Measurements from ENCODE around the gene SH2B3. TPM values are rescaled to one million over a fixed set of nuclear protein-coding genes. Genes with fewer than 3 reads are reported as not detected.

The SH2B3 gene
- total and polyA plus RNA-seq, 2 experiments from 2014 or later: 8.1 to 59.3 TPM

DNA sequence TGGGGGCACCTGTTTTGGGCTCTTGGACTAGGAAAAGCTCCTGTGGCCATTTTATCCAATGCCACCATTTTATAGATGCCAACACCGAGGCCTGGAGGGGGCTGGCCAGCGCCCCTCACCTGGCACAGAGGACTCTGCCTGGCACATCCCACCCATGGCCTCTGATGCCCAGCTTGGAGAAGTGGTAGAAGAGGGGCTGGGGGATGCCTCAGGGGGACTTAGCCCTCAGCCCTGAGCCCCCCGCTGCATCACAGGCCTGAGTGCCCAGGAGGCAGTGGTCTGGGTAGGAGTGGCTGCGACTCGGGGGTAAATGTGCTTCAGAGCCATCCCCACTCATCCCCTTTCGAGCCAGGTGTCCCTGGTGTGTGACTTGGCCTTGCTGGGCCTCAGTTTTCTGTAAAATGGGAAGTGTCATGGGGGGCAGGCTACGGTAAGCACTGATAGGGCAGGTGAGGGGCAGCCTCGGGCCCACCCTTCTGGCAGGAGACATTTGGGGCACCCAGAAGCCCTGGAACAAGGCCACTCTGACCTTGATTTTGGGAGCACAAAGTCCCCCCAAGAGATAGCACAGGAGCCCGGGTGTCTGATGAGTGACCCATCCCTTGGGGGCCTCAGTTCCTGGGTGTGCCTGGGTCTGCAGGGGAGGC, 22.5 kb downstream of the SH2B3 start:
- Histone ChIP-seq H3K27ac (ENCODE audit: low read depth) (no peak overlapping the region), H2AFZ (no peak overlapping the region), H3F3A (replicated peaks; ENCODE audit: low read depth) (peaks cover 9% of the 10 kb centered on the region), H3K27me3 (ENCODE audit: insufficient read depth) (no peaks in the 10 kb centered on the region), H3K79me2 (replicated peaks; ENCODE audit: insufficient read depth) (peaks cover 96% of the 10 kb centered on the region), H3K9me2 (ENCODE audit: insufficient read depth) (no peaks in the 10 kb centered on the region), H3K36me3 (ENCODE audit: insufficient read depth) (no peaks in the 10 kb centered on the region), H3K4me1 (ENCODE audit: insufficient read depth) (peaks cover 42% of the 10 kb centered on the region), H3K4me2 (no peak overlapping the region), H3K4me3 (no peak overlapping the region), H4K20me1 (replicated peaks; ENCODE audit: insufficient read depth) (peaks cover 23% of the 10 kb centered on the region)
- H3K9me3 Mint-ChIP-seq: no peaks in the 10 kb centered on the region
- peaks cover 43% of the 10 kb centered on the region for H3K4me1 Mint-ChIP-seq
- no peak overlapping the region for H3K27ac Mint-ChIP-seq
- H3K36me3 Mint-ChIP-seq (ENCODE audit: low read depth): peaks cover 21% of the 10 kb centered on the region; the same call in 2 of the 3 replicates
- TF ChIP-seq JUNB (IDR thresholded peaks at IDR 0.05; ENCODE audit: unreplicated experiment) (no peak), POLR2AphosphoS5 (IDR thresholded peaks at IDR 0.05; ENCODE audit: low read depth) (no peak), ZNF331 (CRISPR knock-in tag; IDR thresholded peaks at IDR 0.05; ENCODE audit: low read depth) (no peak), CREB1 (CRISPR knock-in tag; IDR thresholded peaks at IDR 0.05; ENCODE audit: low read depth) (no peak), ZNF114 (CRISPR knock-in tag; IDR thresholded peaks at IDR 0.05) (no peak), STAT1 (IDR thresholded peaks at IDR 0.05; ENCODE audit: unreplicated experiment) (no peak), EZH2 (IDR thresholded peaks at IDR 0.05; ENCODE audit: low read depth, unreplicated experiment) (no peak), EZH2phosphoT487 (IDR thresholded peaks at IDR 0.05; ENCODE audit: unreplicated experiment) (no peak), NANOG (IDR thresholded peaks at IDR 0.05; ENCODE audit: borderline replicate concordance) (no peak)
- TF ChIP-seq, protein P1, sequence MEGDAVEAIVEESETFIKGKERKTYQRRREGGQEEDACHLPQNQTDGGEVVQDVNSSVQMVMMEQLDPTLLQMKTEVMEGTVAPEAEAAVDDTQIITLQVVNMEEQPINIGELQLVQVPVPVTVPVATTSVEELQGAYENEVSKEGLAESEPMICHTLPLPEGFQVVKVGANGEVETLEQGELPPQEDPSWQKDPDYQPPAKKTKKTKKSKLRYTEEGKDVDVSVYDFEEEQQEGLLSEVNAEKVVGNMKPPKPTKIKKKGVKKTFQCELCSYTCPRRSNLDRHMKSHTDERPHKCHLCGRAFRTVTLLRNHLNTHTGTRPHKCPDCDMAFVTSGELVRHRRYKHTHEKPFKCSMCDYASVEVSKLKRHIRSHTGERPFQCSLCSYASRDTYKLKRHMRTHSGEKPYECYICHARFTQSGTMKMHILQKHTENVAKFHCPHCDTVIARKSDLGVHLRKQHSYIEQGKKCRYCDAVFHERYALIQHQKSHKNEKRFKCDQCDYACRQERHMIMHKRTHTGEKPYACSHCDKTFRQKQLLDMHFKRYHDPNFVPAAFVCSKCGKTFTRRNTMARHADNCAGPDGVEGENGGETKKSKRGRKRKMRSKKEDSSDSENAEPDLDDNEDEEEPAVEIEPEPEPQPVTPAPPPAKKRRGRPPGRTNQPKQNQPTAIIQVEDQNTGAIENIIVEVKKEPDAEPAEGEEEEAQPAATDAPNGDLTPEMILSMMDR (conservative IDR thresholded peaks at IDR 0.05; ENCODE audit: low read depth in 2 of 2): no peak
- TF ChIP-seq, protein P2, sequence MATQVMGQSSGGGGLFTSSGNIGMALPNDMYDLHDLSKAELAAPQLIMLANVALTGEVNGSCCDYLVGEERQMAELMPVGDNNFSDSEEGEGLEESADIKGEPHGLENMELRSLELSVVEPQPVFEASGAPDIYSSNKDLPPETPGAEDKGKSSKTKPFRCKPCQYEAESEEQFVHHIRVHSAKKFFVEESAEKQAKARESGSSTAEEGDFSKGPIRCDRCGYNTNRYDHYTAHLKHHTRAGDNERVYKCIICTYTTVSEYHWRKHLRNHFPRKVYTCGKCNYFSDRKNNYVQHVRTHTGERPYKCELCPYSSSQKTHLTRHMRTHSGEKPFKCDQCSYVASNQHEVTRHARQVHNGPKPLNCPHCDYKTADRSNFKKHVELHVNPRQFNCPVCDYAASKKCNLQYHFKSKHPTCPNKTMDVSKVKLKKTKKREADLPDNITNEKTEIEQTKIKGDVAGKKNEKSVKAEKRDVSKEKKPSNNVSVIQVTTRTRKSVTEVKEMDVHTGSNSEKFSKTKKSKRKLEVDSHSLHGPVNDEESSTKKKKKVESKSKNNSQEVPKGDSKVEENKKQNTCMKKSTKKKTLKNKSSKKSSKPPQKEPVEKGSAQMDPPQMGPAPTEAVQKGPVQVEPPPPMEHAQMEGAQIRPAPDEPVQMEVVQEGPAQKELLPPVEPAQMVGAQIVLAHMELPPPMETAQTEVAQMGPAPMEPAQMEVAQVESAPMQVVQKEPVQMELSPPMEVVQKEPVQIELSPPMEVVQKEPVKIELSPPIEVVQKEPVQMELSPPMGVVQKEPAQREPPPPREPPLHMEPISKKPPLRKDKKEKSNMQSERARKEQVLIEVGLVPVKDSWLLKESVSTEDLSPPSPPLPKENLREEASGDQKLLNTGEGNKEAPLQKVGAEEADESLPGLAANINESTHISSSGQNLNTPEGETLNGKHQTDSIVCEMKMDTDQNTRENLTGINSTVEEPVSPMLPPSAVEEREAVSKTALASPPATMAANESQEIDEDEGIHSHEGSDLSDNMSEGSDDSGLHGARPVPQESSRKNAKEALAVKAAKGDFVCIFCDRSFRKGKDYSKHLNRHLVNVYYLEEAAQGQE (IDR thresholded peaks at IDR 0.05; ENCODE audit: unreplicated experiment): no peak
- TF ChIP-seq, protein P3, sequence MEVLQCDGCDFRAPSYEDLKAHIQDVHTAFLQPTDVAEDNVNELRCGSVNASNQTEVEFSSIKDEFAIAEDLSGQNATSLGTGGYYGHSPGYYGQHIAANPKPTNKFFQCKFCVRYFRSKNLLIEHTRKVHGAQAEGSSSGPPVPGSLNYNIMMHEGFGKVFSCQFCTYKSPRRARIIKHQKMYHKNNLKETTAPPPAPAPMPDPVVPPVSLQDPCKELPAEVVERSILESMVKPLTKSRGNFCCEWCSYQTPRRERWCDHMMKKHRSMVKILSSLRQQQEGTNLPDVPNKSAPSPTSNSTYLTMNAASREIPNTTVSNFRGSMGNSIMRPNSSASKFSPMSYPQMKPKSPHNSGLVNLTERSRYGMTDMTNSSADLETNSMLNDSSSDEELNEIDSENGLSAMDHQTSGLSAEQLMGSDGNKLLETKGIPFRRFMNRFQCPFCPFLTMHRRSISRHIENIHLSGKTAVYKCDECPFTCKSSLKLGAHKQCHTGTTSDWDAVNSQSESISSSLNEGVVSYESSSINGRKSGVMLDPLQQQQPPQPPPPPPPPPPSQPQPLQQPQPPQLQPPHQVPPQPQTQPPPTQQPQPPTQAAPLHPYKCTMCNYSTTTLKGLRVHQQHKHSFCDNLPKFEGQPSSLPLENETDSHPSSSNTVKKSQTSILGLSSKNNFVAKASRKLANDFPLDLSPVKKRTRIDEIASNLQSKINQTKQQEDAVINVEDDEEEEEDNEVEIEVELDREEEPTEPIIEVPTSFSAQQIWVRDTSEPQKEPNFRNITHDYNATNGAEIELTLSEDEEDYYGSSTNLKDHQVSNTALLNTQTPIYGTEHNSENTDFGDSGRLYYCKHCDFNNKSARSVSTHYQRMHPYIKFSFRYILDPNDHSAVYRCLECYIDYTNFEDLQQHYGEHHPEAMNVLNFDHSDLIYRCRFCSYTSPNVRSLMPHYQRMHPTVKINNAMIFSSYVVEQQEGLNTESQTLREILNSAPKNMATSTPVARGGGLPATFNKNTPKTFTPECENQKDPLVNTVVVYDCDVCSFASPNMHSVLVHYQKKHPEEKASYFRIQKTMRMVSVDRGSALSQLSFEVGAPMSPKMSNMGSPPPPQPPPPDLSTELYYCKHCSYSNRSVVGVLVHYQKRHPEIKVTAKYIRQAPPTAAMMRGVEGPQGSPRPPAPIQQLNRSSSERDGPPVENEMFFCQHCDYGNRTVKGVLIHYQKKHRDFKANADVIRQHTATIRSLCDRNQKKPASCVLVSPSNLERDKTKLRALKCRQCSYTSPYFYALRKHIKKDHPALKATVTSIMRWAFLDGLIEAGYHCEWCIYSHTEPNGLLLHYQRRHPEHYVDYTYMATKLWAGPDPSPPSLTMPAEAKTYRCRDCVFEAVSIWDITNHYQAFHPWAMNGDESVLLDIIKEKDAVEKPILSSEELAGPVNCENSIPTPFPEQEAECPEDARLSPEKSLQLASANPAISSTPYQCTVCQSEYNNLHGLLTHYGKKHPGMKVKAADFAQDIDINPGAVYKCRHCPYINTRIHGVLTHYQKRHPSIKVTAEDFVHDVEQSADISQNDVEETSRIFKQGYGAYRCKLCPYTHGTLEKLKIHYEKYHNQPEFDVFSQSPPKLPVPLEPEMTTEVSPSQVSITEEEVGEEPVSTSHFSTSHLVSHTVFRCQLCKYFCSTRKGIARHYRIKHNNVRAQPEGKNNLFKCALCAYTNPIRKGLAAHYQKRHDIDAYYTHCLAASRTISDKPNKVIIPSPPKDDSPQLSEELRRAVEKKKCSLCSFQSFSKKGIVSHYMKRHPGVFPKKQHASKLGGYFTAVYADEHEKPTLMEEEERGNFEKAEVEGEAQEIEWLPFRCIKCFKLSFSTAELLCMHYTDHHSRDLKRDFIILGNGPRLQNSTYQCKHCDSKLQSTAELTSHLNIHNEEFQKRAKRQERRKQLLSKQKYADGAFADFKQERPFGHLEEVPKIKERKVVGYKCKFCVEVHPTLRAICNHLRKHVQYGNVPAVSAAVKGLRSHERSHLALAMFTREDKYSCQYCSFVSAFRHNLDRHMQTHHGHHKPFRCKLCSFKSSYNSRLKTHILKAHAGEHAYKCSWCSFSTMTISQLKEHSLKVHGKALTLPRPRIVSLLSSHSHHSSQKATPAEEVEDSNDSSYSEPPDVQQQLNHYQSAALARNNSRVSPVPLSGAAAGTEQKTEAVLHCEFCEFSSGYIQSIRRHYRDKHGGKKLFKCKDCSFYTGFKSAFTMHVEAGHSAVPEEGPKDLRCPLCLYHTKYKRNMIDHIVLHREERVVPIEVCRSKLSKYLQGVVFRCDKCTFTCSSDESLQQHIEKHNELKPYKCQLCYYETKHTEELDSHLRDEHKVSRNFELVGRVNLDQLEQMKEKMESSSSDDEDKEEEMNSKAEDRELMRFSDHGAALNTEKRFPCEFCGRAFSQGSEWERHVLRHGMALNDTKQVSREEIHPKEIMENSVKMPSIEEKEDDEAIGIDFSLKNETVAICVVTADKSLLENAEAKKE (CRISPR knock-in tag; IDR thresholded peaks at IDR 0.05): no peak
- TF ChIP-seq, protein P4, sequence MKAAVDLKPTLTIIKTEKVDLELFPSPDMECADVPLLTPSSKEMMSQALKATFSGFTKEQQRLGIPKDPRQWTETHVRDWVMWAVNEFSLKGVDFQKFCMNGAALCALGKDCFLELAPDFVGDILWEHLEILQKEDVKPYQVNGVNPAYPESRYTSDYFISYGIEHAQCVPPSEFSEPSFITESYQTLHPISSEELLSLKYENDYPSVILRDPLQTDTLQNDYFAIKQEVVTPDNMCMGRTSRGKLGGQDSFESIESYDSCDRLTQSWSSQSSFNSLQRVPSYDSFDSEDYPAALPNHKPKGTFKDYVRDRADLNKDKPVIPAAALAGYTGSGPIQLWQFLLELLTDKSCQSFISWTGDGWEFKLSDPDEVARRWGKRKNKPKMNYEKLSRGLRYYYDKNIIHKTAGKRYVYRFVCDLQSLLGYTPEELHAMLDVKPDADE (IDR thresholded peaks at IDR 0.05): no peak
- H3K4me3 Mint-ChIP-seq: no peak overlapping the region
- ATAC-seq: no peak
- peaks cover 4% of the 10 kb centered on the region for H3K27me3 Mint-ChIP-seq (ENCODE audit: insufficient read depth, low read depth, poor library complexity)
- DNase-seq (ENCODE audit: low spot score): no peak

Measured in GM23338 (cell line).